Measurements from ENCODE around the gene KIF12.
"Not testable (repeated sequence)": the region's sequence is repeated elsewhere in the genome, so short reads cannot be mapped to it uniquely, and the experiment has no call there.

Gene KIF12

GRCh38 chr9:114060711-114061110 is 38.4 kb downstream of the KIF12 start:
- no peak for DNase-seq

DNA sequence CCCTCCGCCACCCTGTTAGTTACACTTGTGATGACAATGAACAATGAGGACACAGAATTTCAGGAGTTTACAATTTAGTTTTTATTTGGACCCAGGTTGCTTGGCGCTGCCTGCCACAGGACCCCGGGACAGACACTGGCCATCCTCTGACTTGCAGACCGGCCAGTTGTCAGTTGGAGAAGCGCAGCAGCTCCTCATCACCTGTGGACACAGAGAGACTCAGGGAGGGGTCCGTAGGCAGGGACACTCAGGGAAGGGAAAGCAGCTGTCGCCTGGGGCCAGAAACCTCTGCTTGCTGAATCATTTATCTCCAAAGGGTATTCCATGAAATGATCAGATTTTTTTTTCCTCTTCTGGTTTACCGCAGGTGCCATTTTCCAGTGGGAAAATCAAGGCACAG is 39.0 kb downstream of the KIF12 start:
- DNase-seq, result no peak

DNA sequence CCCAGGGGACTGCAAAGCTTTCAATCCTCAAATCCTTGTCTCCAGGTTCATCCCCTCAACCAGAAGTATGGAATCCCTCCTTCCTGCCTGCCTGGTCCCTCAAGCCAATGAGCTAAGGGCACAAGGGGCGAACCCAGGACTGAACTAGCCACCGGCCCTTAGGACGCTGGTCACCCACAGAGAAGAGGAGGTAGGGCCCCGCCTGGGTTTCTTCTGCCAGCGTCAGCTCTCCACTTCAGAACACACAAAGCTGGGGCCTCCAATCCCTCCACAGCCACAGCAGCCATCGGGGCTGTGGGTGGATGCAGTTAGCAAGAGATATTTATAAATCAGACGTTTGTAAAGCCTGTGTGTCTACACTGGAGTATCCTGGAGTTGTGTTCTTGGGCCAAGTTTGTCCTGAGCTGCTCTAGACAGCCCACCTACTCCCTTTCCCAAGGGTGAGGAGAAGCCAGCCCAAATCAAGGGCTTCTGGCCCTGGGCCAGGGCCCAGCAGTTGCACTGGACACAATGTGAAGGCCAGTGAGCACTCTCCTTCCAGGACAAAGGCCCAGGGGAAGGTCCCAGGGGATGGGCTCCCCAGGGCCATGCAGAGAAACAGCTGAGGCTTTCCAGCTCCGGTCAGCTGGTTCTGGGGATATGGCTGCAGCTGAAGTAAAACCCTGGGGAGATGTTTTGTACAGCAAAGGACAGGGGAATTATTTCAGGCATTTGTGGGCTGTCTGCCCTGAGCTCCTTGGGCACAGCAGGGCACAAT is 39.9 kb downstream of the KIF12 start:
- DNase-seq, result no peak

- DNase-seq, result no peak
These were observed 40.4 kb downstream of the KIF12 start for GRCh38 chr9:114058688-114059046.

DNA sequence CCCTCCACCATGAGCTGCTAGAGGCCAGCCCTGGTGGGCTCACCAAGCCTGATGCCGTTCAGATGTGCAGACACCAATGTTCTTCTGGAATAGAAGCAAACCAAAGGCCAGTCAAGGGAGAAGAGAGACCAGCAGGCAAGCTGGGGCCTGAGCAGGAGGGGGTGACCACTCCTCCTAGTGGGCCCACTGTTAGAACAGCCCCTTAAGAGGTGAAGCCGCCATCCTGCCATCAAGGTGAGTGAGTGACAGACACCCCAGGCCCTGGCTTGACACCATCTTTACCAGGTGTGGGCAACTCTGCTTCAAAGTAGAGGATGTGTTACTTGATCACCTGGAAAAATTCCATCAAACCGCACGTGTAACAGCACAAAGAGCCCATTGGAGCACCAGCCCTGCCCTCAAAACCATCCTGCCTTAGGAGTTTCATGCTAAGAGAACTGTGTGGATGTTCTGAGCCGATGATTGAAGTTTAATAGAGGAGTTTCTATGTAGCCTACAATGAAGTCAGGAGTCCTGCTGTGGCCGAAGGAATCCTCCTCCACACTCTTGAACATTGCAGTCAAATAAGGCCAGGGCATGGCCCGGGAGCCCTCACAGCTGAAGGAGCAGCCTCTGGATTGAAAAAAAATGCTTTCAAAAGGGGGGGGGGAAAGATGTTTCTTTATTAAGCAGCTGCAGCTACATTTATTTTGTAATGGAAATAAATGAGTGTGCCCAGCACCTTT is 41.8 kb downstream of the KIF12 start:
- no peak for DNase-seq

DNA sequence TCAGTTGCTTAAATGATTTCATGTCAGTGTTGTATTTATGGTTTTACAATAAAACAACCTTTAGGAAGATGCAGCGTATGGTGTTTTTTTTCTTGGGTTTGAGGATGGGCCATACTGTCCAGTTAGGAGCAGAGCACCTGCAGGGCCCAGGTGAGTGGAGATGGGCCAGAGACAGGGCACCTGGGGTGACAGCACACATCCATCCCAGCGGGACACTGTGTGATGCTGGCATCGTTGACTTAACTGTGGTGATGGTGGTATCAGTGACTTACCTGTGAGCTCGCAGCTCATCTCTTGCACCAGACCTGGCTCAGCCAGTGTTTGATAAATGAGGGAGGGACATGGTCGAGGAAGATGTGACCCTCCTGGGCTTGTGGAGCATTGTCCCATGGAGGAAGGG is 42.6 kb downstream of the KIF12 start:
- no peak for DNase-seq

DNA sequence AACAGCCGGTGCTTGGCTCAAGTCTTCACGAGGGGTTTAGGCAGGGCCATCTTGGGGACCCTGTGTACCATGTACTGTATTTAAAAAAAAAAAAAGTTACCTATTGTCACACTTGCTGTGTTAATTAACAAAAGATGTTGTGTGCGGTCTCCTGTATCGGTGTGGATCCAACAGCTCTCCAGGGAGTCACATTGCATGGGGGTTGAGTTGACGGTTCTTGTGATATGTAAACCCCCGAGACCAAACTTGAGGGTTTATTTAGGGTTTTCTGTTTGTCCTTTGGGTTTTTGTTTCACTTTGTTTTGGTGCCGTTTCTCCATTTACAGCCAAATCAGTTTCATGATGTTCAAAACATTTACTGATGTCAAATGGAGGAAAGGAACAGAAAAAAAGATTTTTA is 43.2 kb downstream of the KIF12 start:
- no peak for DNase-seq

GRCh38 chr9:114055061-114055460 is 44.0 kb downstream of the KIF12 start:
- DNase-seq, result no peak

DNA sequence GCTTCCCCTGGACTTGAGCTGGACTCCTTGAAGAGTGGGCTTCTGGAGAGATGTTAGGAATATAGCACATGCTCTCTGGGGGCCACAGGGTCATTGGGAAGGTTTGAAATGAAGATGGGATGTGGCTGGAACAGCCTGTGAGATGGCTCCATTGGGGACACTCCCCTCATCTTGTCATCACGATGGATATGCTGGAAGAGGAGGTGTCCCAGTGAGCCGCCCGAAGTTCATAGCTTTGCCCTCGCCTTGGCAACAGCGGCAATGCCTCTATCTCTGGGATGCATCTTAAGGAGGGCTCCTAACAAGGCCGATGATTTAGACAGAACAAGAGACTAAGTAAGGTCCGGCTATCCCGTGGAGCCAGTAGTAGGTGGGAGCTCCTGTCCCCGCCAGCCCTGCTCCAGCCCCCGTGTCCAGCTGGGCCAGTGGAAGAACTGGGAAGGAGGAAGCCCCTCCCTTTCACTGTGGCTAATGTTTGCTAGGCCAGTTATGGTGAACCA is 44.9 kb downstream of the KIF12 start:
- no peak for DNase-seq

DNA sequence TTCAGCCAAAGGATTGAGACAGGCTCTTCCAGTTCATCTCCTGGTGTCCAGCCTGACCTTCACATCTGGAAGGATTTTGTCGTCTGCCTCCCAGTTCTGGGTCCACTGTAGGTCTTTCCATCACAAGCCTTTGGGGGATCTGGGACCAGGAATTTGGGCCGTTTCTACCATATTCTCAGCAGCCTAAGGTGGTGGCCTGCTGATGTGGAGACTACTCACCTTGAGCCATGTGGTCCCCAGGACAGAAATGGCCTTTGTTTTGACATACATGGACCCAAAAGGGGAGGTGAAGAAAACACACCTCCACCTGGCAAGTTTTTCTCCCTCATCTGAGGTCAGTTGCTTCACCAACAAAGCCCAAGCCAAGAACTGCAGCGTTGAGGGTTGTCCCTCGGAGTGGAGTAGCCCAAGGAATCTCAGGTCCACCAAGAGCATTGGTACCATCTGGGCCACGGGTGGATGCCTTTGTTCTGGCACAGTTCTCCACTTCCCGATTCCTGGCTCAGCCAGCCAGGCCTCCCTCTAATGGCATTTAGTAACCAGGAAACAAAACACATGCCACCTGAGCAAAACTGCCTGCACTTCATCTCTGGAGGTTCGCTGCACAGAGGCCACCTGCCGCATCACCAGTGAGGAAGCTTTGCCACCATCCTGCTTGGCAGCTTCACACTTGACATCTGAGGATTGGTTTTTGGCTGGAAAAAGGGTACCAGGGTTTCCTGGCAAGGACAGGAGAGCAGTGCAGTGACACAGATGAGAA is 45.7 kb downstream of the KIF12 start:
- DNase-seq, result no peak

GRCh38 chr9:114051706-114052105 is 47.4 kb downstream of the KIF12 start:
- no peak for DNase-seq

DNA sequence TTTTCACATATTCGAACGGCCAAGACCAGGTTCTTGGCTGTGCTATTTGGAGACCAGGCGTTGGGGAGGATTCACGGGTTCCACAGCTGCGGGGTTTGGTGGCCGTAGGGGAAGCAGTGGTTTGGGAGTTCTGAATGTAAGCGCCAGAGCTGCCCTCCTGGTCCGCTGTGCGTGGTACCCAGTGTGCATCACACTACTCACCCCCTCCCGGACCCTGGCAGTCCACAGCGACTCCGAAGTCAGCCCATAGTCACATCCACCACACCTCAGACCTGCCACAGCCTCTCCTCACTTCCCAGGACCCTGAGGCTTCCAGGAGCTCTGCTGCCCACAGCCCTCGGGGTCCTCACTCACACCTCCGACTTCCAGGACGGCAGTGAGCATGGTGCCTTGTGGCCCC is 47.8 kb downstream of the KIF12 start:
- no peak for DNase-seq

- DNase-seq, result no peak
These were observed 48.4 kb downstream of the KIF12 start for GRCh38 chr9:114050646-114051045.

- DNase-seq, result no peak
These were observed 48.9 kb downstream of the KIF12 start for GRCh38 chr9:114050226-114050568.

GRCh38 chr9:114049441-114050225 is 49.5 kb downstream of the KIF12 start:
- no peak for DNase-seq

DNA sequence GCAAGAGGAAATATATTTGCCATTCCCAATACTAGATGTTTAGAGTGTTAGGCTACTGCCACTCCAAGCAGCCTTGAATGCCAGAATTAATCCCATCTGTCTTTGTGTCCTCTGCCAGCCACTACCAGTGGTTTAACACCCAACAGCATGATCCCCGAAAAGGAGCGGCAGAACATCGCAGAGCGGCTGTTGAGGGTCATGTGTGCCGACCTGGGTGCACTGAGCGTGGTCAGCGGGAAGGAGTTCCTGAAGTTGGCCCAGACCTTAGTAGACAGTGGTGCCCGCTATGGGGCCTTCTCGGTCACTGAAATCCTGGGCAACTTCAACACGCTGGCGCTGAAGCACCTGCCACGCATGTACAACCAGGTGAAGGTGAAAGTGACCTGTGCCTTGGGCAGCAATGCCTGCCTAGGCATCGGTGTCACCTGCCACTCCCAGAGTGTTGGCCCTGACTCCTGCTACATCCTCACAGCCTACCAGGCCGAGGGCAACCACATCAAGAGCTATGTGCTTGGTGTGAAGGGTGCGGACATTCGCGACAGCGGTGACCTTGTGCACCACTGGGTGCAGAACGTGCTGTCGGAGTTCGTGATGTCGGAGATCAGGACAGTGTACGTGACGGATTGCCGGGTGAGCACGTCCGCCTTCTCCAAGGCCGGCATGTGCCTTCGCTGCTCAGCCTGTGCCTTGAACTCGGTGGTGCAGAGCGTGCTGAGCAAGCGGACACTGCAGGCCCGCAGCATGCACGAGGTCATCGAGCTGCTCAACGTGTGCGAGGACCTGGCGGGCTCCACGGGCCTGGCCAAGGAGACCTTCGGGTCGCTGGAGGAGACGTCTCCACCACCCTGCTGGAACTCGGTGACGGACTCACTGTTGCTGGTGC is 50.3 kb downstream of the KIF12 start:
- no peak for DNase-seq

DNA sequence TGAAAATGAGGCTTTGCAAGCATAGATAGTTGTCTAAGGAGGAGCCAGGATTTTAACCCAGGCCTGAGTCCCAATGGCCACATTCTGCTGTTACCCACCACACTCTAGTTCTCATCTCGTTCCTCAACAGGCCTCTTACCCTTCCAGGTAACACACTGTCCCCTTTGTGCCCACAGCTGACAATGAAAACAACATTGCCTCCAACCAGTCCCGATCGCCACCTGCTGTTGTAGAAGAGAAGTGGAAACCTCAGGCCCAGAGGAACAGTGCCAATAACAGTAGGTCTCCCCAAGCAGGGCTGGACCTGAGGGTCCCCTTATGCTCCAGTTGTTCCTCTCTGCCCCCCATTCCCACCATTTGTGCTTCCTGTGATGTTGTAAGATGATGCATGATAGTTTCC is 51.4 kb downstream of the KIF12 start:
- no peak for DNase-seq

- no peak for DNase-seq
These were observed 52.2 kb downstream of the KIF12 start for GRCh38 chr9:114046875-114047274.

GRCh38 chr9:114046237-114046755 is 52.8 kb downstream of the KIF12 start:
- DNase-seq, result no peak

DNA sequence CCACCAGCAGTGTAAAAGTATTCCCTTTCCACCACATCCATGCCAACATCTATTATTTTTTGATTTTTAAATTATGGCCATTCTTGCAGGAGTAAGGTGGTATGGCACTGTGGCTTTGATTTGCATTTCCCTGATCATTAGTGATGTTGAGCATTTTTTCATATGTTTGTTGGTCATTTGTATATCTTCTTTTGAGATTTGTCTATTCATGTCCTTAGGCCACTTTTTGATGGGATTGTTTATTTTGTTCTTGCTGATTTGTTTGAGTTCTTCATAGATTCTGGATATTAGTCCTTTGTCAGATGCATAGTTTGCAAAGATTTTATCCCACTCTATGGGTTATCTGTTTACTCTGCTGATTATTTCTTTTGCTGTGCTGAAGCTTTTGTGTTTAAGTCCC is 55.4 kb downstream of the KIF12 start:
- DNase-seq, result not testable (repeated sequence)
